H9 (cell line): Measurements from ENCODE around the gene TET2. TPM values are rescaled to one million over a fixed set of nuclear protein-coding genes. Genes with fewer than 3 reads are reported as not detected.

Experiments used
- DNase-seq: peaks from one replicate; pipeline ENCODE4 v3.0.0-alpha.2; 2017
- H2AFZ ChIP-seq: one replicate; pipeline ENCODE4 v1.6.1; 2013; ENCODE audit warnings: mild to moderate bottlenecking, low read length, control low read depth, moderate library complexity
- H2AK5ac ChIP-seq: 2 replicates; pipeline ENCODE4 v1.6.1; 2013; ENCODE audit warnings: low read length, control low read depth, mixed read lengths; ENCODE audit not compliant: insufficient read length
- H2BK120ac ChIP-seq: one replicate; pipeline ENCODE4 v1.6.1; 2013; ENCODE audit warnings: low read depth, mild to moderate bottlenecking, low read length, control low read depth, inconsistent platforms; ENCODE audit not compliant: poor library complexity, severe bottlenecking
- H2BK12ac ChIP-seq: 2 replicates; pipeline ENCODE4 v1.6.1; 2013; ENCODE audit warnings: low read length, control low read depth, mixed read lengths, low read depth; ENCODE audit not compliant: insufficient read length
- H2BK15ac ChIP-seq: 2 replicates; pipeline ENCODE4 v1.6.1; 2013; ENCODE audit warnings: low read depth, low read length, control low read depth
- H2BK20ac ChIP-seq: one replicate; pipeline ENCODE4 v1.6.1; 2013; ENCODE audit warnings: low read depth, mild to moderate bottlenecking, low read length, control low read depth, inconsistent platforms; ENCODE audit not compliant: poor library complexity, severe bottlenecking
- H2BK5ac ChIP-seq: 2 replicates; pipeline ENCODE4 v1.6.1; 2013; ENCODE audit warnings: low read length, control low read depth, mixed read lengths; ENCODE audit not compliant: insufficient read length
- H3K14ac ChIP-seq: 2 replicates; pipeline ENCODE4 v1.6.1; 2013; ENCODE audit warnings: low read length, control low read depth; ENCODE audit not compliant: insufficient read depth
- H3K18ac ChIP-seq: 2 replicates; pipeline ENCODE4 v1.6.1; 2013; ENCODE audit warnings: low read depth, mild to moderate bottlenecking, mixed read lengths, low read length, control low read depth; ENCODE audit not compliant: insufficient read length
- H3K23ac ChIP-seq: 2 replicates; pipeline ENCODE4 v1.6.1; 2013; ENCODE audit warnings: low read length, control low read depth, mixed read lengths, low read depth; ENCODE audit not compliant: insufficient read length
- H3K23me2 ChIP-seq: 2 replicates; pipeline ENCODE4 v1.6.1; 2013; ENCODE audit warnings: low read depth, mild to moderate bottlenecking, mixed read lengths, low read length, control low read depth; ENCODE audit not compliant: insufficient read length, poor library complexity, severe bottlenecking
- H3K27ac ChIP-seq: 2 replicates; pipeline ENCODE4 v1.5.1; 2013; ENCODE audit warnings: low read length, control low read depth, mixed read lengths, low read depth; ENCODE audit not compliant: insufficient read length
- H3K27me3 ChIP-seq: 2 replicates; pipeline ENCODE4 v1.6.1; 2013; ENCODE audit warnings: low read length, control low read depth, inconsistent platforms; ENCODE audit not compliant: insufficient read depth
- H3K4ac ChIP-seq: 2 replicates; pipeline ENCODE4 v1.6.1; 2013; ENCODE audit warnings: low read depth, mild to moderate bottlenecking, control low read depth, inconsistent platforms, low read length, moderate library complexity
- H3K4me1 ChIP-seq: 2 replicates; pipeline ENCODE4 v1.6.1; 2013; ENCODE audit warnings: low read length, control low read depth, inconsistent platforms; ENCODE audit not compliant: insufficient read depth
- H3K4me2 ChIP-seq: 2 replicates; pipeline ENCODE4 v1.6.1; 2013; ENCODE audit warnings: low read length, control low read depth, mixed read lengths; ENCODE audit not compliant: insufficient read length, insufficient read depth
- H3K56ac ChIP-seq: 2 replicates; pipeline ENCODE4 v1.6.1; 2013; ENCODE audit warnings: low read depth, mild to moderate bottlenecking, mixed read lengths, low read length, control low read depth; ENCODE audit not compliant: insufficient read length
- H3K79me1 ChIP-seq: 2 replicates; pipeline ENCODE4 v1.6.1; 2013; ENCODE audit warnings: low read depth, mild to moderate bottlenecking, moderate library complexity, low read length, control low read depth, inconsistent platforms; ENCODE audit not compliant: insufficient read depth, poor library complexity, severe bottlenecking
- H3K79me2 ChIP-seq: 2 replicates; pipeline ENCODE4 v1.6.1; 2013; ENCODE audit warnings: low read length, control low read depth, inconsistent platforms; ENCODE audit not compliant: insufficient read depth
- H3K9ac ChIP-seq: 2 replicates; pipeline ENCODE4 v1.6.1; 2013; ENCODE audit warnings: low read length, control low read depth, mixed read lengths; ENCODE audit not compliant: insufficient read length; ENCODE audit errors: extremely low read depth
- H3K9me3 ChIP-seq: one replicate; pipeline ENCODE4 v1.6.1; 2013; ENCODE audit warnings: low read depth, low read length, inconsistent platforms; ENCODE audit not compliant: control insufficient read depth
- H3T11ph ChIP-seq: one replicate; pipeline ENCODE4 v1.6.1; 2013; ENCODE audit warnings: mild to moderate bottlenecking, low read length, control low read depth, inconsistent platforms
- H4K20me1 ChIP-seq: one replicate; pipeline ENCODE4 v1.6.1; 2013; ENCODE audit not compliant: control insufficient read depth, insufficient read length, insufficient read depth
- H4K5ac ChIP-seq: 2 replicates; pipeline ENCODE4 v1.6.1; 2013; ENCODE audit warnings: low read depth, mild to moderate bottlenecking, mixed read lengths, low read length, control low read depth; ENCODE audit not compliant: insufficient read length
- H4K8ac ChIP-seq: replicated peaks from 2 replicates; pipeline ENCODE4 v1.6.1; 2013; ENCODE audit warnings: low read length, control low read depth, mixed read lengths, low read depth; ENCODE audit not compliant: insufficient read length
- H4K91ac ChIP-seq: 2 replicates; pipeline ENCODE4 v1.6.1; 2013; ENCODE audit warnings: low read depth, mild to moderate bottlenecking, moderate library complexity, mixed read lengths, low read length, control low read depth; ENCODE audit not compliant: insufficient read length
- H3K27ac Mint-ChIP-seq, 3 experiments: 2 replicates in 2 of 3; 3 replicates in 1 of 3; pipeline ENCODE4 v1.8.0; 2020 to 2021; ENCODE audit warnings: mixed read lengths in 3 of 3, mild to moderate bottlenecking in 1 of 3, moderate library complexity in 1 of 3
- H3K27me3 Mint-ChIP-seq: 2 replicates; pipeline ENCODE4 v1.8.0; 2021; ENCODE audit warnings: low read depth, mild to moderate bottlenecking, moderate library complexity, mixed read lengths
- H3K36me3 Mint-ChIP-seq, 3 experiments: 2 replicates in 2 of 3; 3 replicates in 1 of 3; pipeline ENCODE4 v1.8.0; 2020 to 2021; ENCODE audit warnings: low read depth in 3 of 3, mixed read lengths in 3 of 3; ENCODE audit not compliant: insufficient read depth in 1 of 3
- H3K4me1 Mint-ChIP-seq, 2 experiments: 2 replicates each; pipeline ENCODE4 v1.8.0; 2020; ENCODE audit warnings: mixed read lengths in 2 of 2
- H3K4me3 Mint-ChIP-seq, 2 experiments: 2 replicates in 1 of 2; 3 replicates in 1 of 2; pipeline ENCODE4 v1.8.0; 2020 to 2021; ENCODE audit warnings: mild to moderate bottlenecking in 2 of 2, mixed read lengths in 2 of 2, moderate library complexity in 1 of 2
- H3K9me3 Mint-ChIP-seq, 2 experiments: 2 replicates in 1 of 2; 3 replicates in 1 of 2; pipeline ENCODE4 v1.8.0; 2020; ENCODE audit warnings: mild to moderate bottlenecking in 2 of 2, mixed read lengths in 2 of 2, moderate library complexity in 1 of 2
- total RNA-seq: library from RNA; stranded (reverse); gene quantifications from 2 replicates; pipeline ENCODE4 v1.2.1, GENCODE V29; 2021
- TF ChIP-seq, protein P1 (sequence below): fragments of 200-600 bp; sonication (generic); conservative IDR thresholded peaks from 3 replicates; pipeline ENCODE4 v1.8.0; 2021; ENCODE audit warnings: antibody characterized with exemption, mild to moderate bottlenecking

The TET2 gene
- total RNA-seq, 1 experiment from 2014 or later: 3.1 TPM

- Histone ChIP-seq H3T11ph (no peak overlapping the region), H4K91ac (no peak overlapping the region), H3K23ac (no peak overlapping the region), H3K4ac (no peak overlapping the region), H3K79me1 (no peaks in the 10 kb centered on the region), H2BK15ac (no peak overlapping the region), H3K9ac (no peak overlapping the region), H3K79me2 (no peaks in the 10 kb centered on the region), H4K5ac (no peak overlapping the region), H3K4me1 (no peaks in the 10 kb centered on the region), H4K8ac (no peak overlapping the region), H3K23me2 (no peaks in the 10 kb centered on the region), H3K14ac (no peak overlapping the region), H2BK12ac (no peak overlapping the region), H3K18ac (no peak overlapping the region), H2BK120ac (no peak overlapping the region), H3K56ac (no peak overlapping the region), H2BK5ac (no peak overlapping the region), H2BK20ac (no peak overlapping the region), H4K20me1 (no peaks in the 10 kb centered on the region), H3K4me2 (no peak overlapping the region), H3K9me3 (no peaks in the 10 kb centered on the region), H3K27ac (no peak overlapping the region), H2AK5ac (no peak overlapping the region), H3K27me3 (no peaks in the 10 kb centered on the region; the same call in 1 of the 2 replicates), H2AFZ (no peak overlapping the region)
- TF ChIP-seq, protein P1, sequence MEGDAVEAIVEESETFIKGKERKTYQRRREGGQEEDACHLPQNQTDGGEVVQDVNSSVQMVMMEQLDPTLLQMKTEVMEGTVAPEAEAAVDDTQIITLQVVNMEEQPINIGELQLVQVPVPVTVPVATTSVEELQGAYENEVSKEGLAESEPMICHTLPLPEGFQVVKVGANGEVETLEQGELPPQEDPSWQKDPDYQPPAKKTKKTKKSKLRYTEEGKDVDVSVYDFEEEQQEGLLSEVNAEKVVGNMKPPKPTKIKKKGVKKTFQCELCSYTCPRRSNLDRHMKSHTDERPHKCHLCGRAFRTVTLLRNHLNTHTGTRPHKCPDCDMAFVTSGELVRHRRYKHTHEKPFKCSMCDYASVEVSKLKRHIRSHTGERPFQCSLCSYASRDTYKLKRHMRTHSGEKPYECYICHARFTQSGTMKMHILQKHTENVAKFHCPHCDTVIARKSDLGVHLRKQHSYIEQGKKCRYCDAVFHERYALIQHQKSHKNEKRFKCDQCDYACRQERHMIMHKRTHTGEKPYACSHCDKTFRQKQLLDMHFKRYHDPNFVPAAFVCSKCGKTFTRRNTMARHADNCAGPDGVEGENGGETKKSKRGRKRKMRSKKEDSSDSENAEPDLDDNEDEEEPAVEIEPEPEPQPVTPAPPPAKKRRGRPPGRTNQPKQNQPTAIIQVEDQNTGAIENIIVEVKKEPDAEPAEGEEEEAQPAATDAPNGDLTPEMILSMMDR: no peak
- no peaks in the 10 kb centered on the region for H3K4me1 Mint-ChIP-seq
- peaks cover 2 to 4% (median 3%) of the 10 kb centered on the region in 3 experiments; a peak in 3 of 7 replicates for H3K36me3 Mint-ChIP-seq
- no peak overlapping the region for H3K4me3 Mint-ChIP-seq
- peaks cover 26 to 31% of the 10 kb centered on the region in 2 experiments; a peak in 4 of 5 replicates for H3K9me3 Mint-ChIP-seq
- peaks cover 2% of the 10 kb centered on the region; the same call in 1 of the 2 replicates for H3K27me3 Mint-ChIP-seq
- no peak overlapping the region for H3K27ac Mint-ChIP-seq
- no peak for DNase-seq
These were observed 157.4 kb downstream of the TET2 start for GRCh38 chr4:105304085-105304484.
